Stomach smooth muscle (tissue), 2 donors: ENCODE data around the gene EAF1.

Source experiments
- H3K27ac ChIP-seq: one replicate; pipeline ENCODE4 v1.7.0; 2013; ENCODE audit warnings: mild to moderate bottlenecking, low read length, inconsistent platforms
- H3K27me3 ChIP-seq, 2 donors: one replicate each; pipeline ENCODE4 v1.7.0; 2013; ENCODE audit warnings: low read length in 2 of 2; ENCODE audit not compliant: insufficient read depth in 2 of 2, control insufficient read depth in 1 of 2
- H3K36me3 ChIP-seq, 2 donors: one replicate each; pipeline ENCODE4 v1.7.0; 2013; ENCODE audit warnings: low read length in 2 of 2; ENCODE audit not compliant: control insufficient read depth in 2 of 2, insufficient read depth in 2 of 2
- H3K4me1 ChIP-seq: one replicate; pipeline ENCODE4 v1.7.0; 2013; ENCODE audit warnings: low read length; ENCODE audit not compliant: control insufficient read depth, insufficient read depth
- H3K4me3 ChIP-seq, 2 donors: one replicate each; pipeline ENCODE4 v1.7.0; 2013; ENCODE audit warnings: low read length in 2 of 2
- H3K9ac ChIP-seq, 2 donors: one replicate each; pipeline ENCODE4 v1.7.0; 2013; ENCODE audit warnings: low read length in 2 of 2, mild to moderate bottlenecking in 1 of 2
- H3K9me3 ChIP-seq, 2 donors: one replicate each; pipeline ENCODE4 v1.7.0; 2013; ENCODE audit warnings: low read length in 2 of 2; ENCODE audit not compliant: control insufficient read depth in 2 of 2
- donor health status: healthy.
- donor health status: Pancreatic carcinoma.

The EAF1 gene

GRCh38 chr3:15465876-15466585 is 38.6 kb downstream of the EAF1 start:
- no peak overlapping the region for H3K9ac ChIP-seq
- H3K27me3 ChIP-seq = no peaks in the 10 kb centered on the region
- H3K27ac ChIP-seq = no peak overlapping the region
- H3K4me3 ChIP-seq = no peak overlapping the region
- no peaks in the 10 kb centered on the region for H3K4me1 ChIP-seq
- peaks cover 0 to 7% of the 10 kb centered on the region in 2 donors for H3K36me3 ChIP-seq
- no peaks in the 10 kb centered on the region for H3K9me3 ChIP-seq

- Histone ChIP-seq H3K9ac (no peak overlapping the region), H3K27ac (no peak overlapping the region)
These were observed 40.1 kb downstream of the EAF1 start for GRCh38 chr3:15467227-15468181.

GRCh38 chr3:15470261-15470660 is 42.9 kb downstream of the EAF1 start:
- no peak overlapping the region for H3K9ac ChIP-seq
- H3K4me1 ChIP-seq = no peaks in the 10 kb centered on the region
- no peak overlapping the region for H3K4me3 ChIP-seq
- peaks cover 0 to 9% of the 10 kb centered on the region in 2 donors for H3K36me3 ChIP-seq
- H3K27ac ChIP-seq = no peak overlapping the region
- H3K27me3 ChIP-seq = no peaks in the 10 kb centered on the region
- no peaks in the 10 kb centered on the region for H3K9me3 ChIP-seq

More at GRCh38 chr3:15467227-15468181, 40.1 kb downstream of the EAF1 start:
- no peaks in the 10 kb centered on the region for H3K27me3 ChIP-seq
- no peaks in the 10 kb centered on the region for H3K9me3 ChIP-seq
- H3K4me1 ChIP-seq = no peaks in the 10 kb centered on the region
- no peak overlapping the region for H3K4me3 ChIP-seq
- H3K36me3 ChIP-seq = peaks cover 0 to 7% of the 10 kb centered on the region in 2 donors

DNA sequence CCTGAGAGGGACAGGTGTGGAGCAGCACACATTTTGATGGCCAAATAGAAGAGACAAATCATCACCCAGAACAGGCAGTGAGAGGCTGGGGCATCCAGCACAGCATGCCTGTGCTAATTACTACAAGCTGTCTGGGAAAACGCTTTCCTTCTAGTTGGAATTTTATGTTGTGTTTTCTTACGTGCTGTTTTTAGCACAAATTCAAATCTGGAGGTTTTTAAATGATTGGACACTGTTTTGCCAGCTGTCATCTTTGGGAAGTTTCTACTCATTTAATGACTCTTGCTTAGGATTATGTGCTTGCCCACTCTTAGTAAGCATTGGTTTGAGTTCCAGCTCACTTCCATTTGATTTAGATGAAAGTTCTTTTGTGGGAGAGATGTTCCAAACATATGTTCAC is 43.5 kb downstream of the EAF1 start:
- Histone ChIP-seq H3K36me3 (peaks cover 0 to 9% of the 10 kb centered on the region in 2 donors), H3K9ac (no peak overlapping the region), H3K4me3 (no peak overlapping the region), H3K27ac (no peak overlapping the region), H3K27me3 (no peaks in the 10 kb centered on the region), H3K4me1 (no peaks in the 10 kb centered on the region), H3K9me3 (no peaks in the 10 kb centered on the region)

DNA sequence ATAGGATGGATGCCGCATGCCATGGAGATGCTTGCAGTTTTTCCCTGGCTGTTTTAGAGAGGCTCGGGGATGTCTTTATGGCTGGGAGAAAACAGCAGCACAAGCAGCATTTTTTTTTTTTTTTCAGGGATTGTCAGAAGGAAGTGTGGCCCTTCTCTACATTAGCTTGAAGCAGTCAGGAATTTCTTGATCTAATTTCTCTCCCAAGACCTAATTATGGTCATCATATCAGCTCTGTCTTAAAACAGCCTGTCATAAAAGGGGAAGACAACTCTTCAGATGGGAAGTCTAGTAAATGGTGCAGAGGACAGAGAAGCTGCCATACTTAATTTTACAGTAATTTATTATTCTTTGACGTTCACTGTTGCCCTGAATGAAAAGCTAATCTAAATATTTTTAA is 44.5 kb downstream of the EAF1 start:
- Histone ChIP-seq H3K27ac (no peak overlapping the region), H3K27me3 (no peaks in the 10 kb centered on the region), H3K4me1 (no peaks in the 10 kb centered on the region), H3K36me3 (peaks cover 0 to 9% of the 10 kb centered on the region in 2 donors), H3K9ac (no peak overlapping the region), H3K4me3 (no peak overlapping the region), H3K9me3 (no peaks in the 10 kb centered on the region)

GRCh38 chr3:15475161-15475560 is 47.8 kb downstream of the EAF1 start:
- H3K36me3 ChIP-seq = peaks cover 0 to 9% of the 10 kb centered on the region in 2 donors
- H3K9me3 ChIP-seq = no peaks in the 10 kb centered on the region
- no peak overlapping the region for H3K4me3 ChIP-seq
- no peaks in the 10 kb centered on the region for H3K27me3 ChIP-seq
- no peaks in the 10 kb centered on the region for H3K4me1 ChIP-seq
- no peak overlapping the region for H3K27ac ChIP-seq
- H3K9ac ChIP-seq = no peak overlapping the region

DNA sequence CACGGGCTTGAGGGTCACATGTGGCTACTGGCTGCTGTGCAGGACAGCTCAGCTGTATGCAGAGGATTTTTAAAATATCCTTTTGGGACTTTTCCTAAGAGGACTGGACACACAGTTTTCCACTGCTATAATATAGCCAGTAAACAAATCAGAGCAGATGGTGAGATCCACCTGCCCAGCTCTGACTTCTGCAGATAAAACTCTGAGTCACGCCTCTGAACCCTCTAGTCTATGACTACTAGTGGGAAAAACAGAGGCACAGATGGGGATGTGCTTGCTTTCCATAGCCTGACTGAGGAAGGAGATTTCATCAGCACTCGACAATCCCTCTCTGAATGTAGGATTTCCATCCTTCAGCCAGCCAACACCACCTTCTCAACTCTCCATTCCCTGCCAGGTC is 49.0 kb downstream of the EAF1 start:
- Histone ChIP-seq H3K4me1 (no peaks in the 10 kb centered on the region), H3K27me3 (no peaks in the 10 kb centered on the region), H3K36me3 (peaks cover 0 to 3% of the 10 kb centered on the region in 2 donors), H3K9me3 (no peaks in the 10 kb centered on the region), H3K4me3 (no peak overlapping the region), H3K9ac (no peak overlapping the region), H3K27ac (no peak overlapping the region)

GRCh38 chr3:15477951-15478639 is 50.7 kb downstream of the EAF1 start:
- Histone ChIP-seq H3K4me3 (no peak overlapping the region), H3K27ac (no peak overlapping the region), H3K4me1 (no peaks in the 10 kb centered on the region)

DNA sequence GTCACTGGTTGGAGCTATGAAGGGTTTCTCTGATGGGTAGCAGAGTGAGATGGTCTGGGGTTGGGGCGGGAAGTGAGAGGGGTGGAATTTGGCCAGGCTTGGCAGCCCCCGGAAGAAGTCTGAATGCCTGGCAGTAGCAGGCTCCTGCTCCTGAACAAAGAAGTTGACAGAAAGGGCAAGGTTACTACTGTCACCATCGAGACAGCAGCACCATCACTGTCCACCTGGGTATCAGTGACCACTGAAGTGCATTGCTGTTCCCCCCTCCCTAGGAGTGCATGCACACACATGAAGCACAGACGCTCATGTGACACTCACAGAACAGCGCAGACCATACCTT is 51.2 kb downstream of the EAF1 start:
- H3K27ac ChIP-seq = no peak overlapping the region

More at GRCh38 chr3:15477951-15478639, 50.7 kb downstream of the EAF1 start:
- Histone ChIP-seq H3K27me3 (no peaks in the 10 kb centered on the region), H3K9me3 (no peaks in the 10 kb centered on the region), H3K9ac (no peak overlapping the region), H3K36me3 (peaks cover 0 to 3% of the 10 kb centered on the region in 2 donors)

DNA sequence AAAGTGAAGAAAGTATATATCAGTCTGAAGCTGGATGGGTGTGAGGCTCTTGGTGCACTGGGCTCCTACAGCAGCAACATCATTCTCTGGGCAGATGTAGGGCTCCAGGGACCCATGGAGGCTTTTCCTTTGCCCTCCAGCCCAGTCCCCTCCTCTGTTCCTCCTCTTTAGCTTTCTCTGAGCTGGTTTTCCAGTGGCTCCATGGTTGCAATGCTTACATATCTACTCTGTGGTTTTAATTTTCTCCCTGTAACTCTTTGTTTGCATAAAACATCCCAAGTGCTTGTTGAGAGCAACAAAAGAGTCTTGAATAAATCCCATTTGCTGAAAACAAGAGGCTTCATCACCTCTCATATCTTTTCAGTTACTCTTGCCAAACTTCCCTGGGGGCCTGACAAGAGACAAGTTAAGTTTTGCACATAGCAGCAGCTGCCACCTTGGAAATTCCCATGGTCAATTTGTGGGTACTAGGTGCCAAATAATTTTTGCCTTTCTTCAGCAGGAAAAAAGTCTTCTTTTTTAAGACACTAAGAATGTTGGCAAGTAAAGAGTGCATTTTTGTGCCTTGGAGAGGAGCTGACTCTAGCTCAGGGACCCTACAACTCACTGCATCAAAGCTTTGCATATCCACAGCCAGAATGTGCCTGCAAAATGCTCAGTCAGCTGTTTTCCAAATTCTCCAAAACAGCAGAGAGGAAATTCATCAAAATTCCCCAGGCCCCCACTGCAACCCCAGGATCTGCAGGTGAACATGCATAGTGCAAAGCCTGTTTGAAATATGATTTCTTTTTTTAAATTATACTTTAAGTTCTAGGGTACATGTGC is 52.2 kb downstream of the EAF1 start:
- Histone ChIP-seq H3K36me3 (peaks cover 0 to 3% of the 10 kb centered on the region in 2 donors), H3K27me3 (no peaks in the 10 kb centered on the region)

More for the DNA sequence above, 51.2 kb downstream of the EAF1 start:
- Histone ChIP-seq H3K9ac (no peak overlapping the region), H3K27me3 (no peaks in the 10 kb centered on the region), H3K4me3 (no peak overlapping the region), H3K4me1 (no peaks in the 10 kb centered on the region), H3K9me3 (no peaks in the 10 kb centered on the region), H3K36me3 (peaks cover 0 to 3% of the 10 kb centered on the region in 2 donors)

More for the DNA sequence above, 52.2 kb downstream of the EAF1 start:
- H3K4me3 ChIP-seq = no peak overlapping the region
- H3K9me3 ChIP-seq = no peaks in the 10 kb centered on the region
- no peak overlapping the region for H3K9ac ChIP-seq
- H3K27ac ChIP-seq = no peak overlapping the region
- H3K4me1 ChIP-seq = no peaks in the 10 kb centered on the region
